ENCODE measurements around the gene KDM6B.

The KDM6B gene

GRCh38 chr17:7840441-7840840, 6.4 kb downstream of the KDM6B start:
- no peak for DNase-seq (ENCODE audit: low read depth, low spot score)

DNA sequence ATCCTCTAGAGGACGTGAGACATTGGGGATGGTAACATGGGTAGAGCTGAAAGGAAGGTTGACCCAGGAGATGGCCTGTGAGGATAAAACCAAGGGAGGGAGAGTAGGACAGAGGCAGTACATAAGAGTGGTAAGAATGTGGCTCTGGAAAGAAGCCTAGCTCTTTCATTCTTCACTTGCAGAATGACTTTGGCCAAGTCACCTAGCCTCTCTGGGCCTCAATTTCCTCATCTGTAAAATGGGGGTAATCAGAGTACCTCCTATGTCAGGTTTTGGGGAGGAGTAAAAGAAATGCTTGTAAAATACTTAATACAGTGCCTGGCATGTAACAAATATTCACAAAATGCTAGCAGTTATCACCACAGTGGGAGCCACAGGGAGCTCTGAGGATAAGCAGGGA, 6.9 kb downstream of the KDM6B start:
- no peak for DNase-seq (ENCODE audit: low read depth, low spot score)

- DNase-seq (ENCODE audit: low read depth, low spot score), result peak; percentile 74
Measured at GRCh38 chr17:7841396-7841914, 7.4 kb downstream of the KDM6B start.

DNA sequence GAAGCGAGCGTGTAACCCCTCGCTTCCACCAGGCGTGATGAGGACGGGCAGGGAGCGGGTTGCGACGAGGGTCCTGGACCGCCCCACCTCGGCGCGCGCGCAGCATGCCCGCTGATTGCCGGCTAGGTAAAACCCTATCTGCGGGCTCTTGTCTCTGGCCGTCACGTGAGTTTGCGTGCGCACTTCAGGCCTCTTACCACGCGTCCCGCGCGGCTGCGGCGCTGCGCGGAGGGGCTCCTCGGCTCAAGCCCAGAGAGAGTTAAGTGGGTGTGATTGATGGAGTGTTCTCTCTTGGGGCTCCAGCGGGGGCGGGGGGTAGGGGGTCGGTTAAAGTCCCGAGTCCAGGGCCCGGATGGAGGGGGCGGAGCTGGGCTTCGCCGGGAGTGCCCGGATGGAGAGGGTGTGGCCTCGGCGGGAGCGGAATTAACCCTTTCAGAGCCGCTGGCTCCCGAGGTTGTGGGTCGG, 7.9 kb downstream of the KDM6B start:
- DNase-seq (ENCODE audit: low read depth, low spot score), result peak; percentile 93

DNA sequence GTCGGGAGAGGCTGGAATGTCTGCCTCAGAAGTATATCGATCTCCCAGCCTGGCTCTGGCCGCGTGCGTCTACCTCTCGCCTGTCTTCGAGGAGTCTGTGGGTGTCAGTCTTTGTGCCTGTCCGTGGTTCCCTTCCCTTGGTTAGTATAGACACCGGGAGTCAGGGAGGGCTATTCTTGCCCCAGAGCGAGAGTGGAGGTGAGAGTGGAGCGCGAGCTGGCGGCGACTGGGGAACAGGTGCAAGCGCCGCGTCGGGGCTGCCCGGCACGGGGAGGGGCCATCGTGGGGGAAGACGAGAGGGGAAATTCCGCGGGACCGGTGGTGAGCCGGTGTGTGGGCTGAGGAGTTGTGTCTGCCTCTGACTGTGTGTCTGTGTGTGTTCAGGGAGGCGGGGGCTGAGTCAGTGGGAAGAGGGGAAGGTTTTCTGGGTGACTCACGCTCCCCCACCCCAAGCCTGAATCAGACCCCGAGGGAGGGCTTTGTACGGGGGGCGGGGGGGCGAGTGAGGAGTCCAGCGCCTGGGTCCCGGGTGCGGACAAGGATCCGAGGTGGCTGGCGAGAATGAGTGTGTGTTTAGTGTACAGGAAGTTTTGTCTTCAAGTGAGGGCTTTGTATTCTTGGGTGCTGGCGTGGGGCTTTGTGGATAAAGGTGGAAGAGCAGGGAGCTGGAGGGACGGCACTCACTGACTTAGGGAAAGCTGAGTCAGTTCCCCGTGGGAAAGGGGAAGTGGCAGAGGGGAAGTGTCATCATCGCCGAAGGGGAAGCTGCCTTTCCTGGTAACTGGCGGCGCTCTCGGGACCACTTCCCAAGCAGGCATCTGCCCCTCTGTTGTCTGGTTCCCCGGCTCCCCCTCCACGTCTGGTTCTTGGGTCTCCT, 8.6 kb downstream of the KDM6B start:
- DNase-seq (ENCODE audit: low read depth, low spot score), result peak; percentile 70

DNA sequence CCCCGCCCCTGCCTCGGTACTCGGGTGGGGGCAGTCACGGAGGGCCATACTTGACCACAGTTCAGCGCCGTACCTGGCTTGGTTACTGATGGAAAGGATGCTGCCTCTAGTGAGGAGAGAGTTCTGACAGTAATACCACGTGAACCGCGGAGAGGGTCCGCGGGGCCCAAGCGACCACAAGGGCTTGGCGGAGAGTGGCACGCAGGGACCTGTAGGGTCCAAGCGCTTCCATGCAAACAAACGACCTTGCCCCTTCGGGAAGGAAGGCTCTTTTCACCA, 9.2 kb downstream of the KDM6B start:
- DNase-seq (ENCODE audit: low read depth, low spot score), result peak; percentile 68

- peak; percentile 88 for DNase-seq (ENCODE audit: low read depth, low spot score)
Measured at GRCh38 chr17:7843536-7844291, 9.7 kb downstream of the KDM6B start.

GRCh38 chr17:7844292-7845154, 10.5 kb downstream of the KDM6B start:
- peak; percentile 96 for DNase-seq (ENCODE audit: low read depth, low spot score)

- no peak for DNase-seq (ENCODE audit: low read depth, low spot score)
Measured at GRCh38 chr17:7845359-7846062, 11.5 kb downstream of the KDM6B start.

DNA sequence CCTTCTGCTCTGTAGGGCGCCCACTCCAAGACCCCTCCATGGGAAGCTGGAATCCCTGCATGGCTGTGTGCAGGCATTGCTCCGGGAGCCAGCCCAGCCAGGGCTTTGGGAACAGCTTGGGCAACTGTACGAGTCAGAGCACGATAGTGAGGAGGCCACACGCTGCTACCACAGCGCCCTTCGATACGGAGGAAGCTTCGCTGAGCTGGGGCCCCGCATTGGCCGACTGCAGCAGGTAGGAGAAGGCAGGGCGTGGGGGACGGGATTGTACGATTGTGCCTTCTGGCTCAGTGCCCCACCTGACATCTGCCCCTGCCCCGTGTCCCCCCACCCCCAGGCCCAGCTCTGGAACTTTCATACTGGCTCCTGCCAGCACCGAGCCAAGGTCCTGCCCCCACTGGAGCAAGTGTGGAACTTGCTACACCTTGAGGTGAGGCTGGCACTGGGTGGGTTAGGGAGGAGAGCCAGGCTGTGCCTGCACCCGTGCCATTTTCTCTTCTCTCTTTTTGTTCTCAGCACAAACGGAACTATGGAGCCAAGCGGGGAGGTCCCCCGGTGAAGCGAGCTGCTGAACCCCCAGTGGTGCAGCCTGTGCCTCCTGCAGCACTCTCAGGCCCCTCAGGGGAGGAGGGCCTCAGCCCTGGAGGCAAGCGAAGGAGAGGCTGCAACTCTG, 12.2 kb downstream of the KDM6B start:
- no peak for DNase-seq (ENCODE audit: low read depth, low spot score)

GRCh38 chr17:7846765-7847661, 13.0 kb downstream of the KDM6B start:
- DNase-seq (ENCODE audit: low read depth, low spot score), result no peak

DNA sequence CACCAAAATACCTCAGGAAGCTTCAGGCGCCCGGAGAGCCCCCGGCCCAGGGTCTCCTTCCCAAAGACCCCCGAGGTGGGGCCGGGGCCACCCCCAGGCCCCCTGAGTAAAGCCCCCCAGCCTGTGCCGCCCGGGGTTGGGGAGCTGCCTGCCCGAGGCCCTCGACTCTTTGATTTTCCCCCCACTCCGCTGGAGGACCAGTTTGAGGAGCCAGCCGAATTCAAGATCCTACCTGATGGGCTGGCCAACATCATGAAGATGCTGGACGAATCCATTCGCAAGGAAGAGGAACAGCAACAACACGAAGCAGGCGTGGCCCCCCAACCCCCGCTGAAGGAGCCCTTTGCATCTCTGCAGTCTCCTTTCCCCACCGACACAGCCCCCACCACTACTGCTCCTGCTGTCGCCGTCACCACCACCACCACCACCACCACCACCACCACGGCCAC, 14.1 kb downstream of the KDM6B start:
- DNase-seq (ENCODE audit: low read depth, low spot score), result no peak

GRCh38 chr17:7848739-7849129, 14.7 kb downstream of the KDM6B start:
- no peak for DNase-seq (ENCODE audit: low read depth, low spot score)

GRCh38 chr17:7849130-7849750, 15.2 kb downstream of the KDM6B start:
- no peak for DNase-seq (ENCODE audit: low read depth, low spot score)

DNA sequence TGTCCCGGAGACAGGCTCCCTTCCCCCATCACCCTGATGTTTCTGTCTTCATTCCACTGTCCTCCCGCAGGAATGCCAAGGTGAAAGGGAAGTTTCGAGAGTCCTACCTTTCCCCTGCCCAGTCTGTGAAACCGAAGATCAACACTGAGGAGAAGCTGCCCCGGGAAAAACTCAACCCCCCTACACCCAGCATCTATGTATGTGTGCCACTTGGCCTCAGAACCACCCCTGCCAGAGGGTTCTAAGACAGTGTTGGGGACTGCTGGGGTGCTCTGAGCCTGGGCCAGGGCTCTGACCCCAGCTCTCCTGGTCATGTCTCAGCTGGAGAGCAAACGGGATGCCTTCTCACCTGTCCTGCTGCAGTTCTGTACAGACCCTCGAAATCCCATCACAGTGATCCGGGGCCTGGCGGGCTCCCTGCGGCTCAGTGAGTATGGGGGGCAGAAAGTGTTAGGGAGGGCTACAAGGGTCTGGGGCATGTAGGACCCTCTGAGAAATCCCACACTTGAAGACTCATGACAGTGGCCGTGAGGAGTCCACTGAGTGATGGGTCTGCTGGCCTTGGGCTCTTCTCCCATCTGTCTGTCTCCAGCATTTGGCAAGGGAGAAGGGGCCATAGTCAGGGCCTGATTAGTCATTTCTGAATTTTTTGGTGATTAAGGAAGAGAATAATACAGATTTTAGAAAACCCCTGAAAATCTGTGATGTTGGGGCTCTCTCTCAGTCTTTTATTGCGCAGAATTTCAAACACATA, 15.9 kb downstream of the KDM6B start:
- no peak for DNase-seq (ENCODE audit: low read depth, low spot score)

DNA sequence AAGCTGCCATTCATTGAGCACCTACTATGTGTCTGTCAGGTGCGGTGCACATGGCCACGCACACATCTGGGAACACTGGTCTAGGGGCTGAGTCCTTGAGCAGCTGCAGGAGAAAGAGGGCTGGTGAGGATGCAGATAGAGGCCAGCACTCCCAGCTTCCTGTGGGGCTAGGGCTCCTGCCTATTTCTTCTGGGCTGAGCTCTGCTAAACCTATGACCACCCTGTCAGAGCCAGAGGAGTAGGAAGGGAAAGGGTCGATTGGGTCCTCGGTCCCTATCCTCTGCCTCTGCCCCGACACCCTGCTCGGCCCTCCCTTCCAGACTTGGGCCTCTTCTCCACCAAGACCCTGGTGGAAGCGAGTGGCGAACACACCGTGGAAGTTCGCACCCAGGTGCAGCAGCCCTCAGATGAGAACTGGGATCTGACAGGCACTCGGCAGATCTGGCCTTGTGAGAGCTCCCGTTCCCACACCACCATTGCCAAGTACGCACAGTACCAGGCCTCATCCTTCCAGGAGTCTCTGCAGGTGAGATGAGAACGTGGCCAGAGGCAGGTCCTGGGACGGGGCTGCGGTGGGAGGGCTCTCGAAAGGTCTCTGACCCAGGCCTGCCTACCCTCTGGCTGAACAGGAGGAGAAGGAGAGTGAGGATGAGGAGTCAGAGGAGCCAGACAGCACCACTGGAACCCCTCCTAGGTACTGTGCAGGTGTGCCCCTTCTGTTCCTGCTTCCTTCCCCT, 16.9 kb downstream of the KDM6B start:
- DNase-seq (ENCODE audit: low read depth, low spot score), result no peak

GRCh38 chr17:7851438-7852261, 17.6 kb downstream of the KDM6B start:
- DNase-seq (ENCODE audit: low read depth, low spot score), result peak; percentile 94
